Measurements from ENCODE around the gene KLHL29.

DNA sequence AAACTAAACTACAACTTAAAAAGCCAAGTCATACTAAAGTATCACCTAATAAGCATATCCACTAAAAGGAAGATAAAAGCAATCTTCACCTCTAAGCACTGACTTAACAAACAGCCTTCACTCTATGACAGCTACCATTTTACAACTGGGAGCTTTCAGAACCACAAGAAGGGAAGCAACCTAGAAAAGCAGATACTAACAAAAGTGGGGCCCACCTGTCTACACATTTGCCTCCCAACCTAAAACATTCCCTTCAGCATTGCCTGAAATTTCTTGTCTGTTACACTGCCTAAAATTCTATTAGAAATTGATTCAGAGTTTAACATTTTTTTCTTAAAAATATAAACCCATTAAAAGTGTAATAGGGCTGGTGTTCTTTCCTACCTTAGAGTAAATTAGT lies 370.0 kb downstream of the KLHL29 start:
- no peak for TF ChIP-seq POLR2A (IDR thresholded peaks at IDR 0.05)
- TF ChIP-seq CTCF (IDR thresholded peaks at IDR 0.05 in 8 of 11, conservative IDR thresholded peaks at IDR 0.05 in 3 of 11): no peak
- no peak for TF ChIP-seq POLR2AphosphoS5 (IDR thresholded peaks at IDR 0.05)
